HG03378 (cell line): ENCODE results near the gene BCL11B.

ENCODE experiments used
- ATAC-seq: cut with Tn5 transposase; IDR thresholded peaks from one replicate; pipeline ENCODE4 v1.9.1; 2021; ENCODE audit warnings: mild to moderate bottlenecking, moderate library complexity; ENCODE audit not compliant: unreplicated experiment

BCL11B gene

GRCh38 chr14:99287269-99287942, 15.4 kb upstream of the BCL11B start:
- ATAC-seq: peak; percentile 86

GRCh38 chr14:99286761-99287160, 14.8 kb upstream of the BCL11B start:
- peak; percentile 61 for ATAC-seq

- ATAC-seq: no peak
These were observed 12.4 kb upstream of the BCL11B start for GRCh38 chr14:99284254-99285004.

DNA sequence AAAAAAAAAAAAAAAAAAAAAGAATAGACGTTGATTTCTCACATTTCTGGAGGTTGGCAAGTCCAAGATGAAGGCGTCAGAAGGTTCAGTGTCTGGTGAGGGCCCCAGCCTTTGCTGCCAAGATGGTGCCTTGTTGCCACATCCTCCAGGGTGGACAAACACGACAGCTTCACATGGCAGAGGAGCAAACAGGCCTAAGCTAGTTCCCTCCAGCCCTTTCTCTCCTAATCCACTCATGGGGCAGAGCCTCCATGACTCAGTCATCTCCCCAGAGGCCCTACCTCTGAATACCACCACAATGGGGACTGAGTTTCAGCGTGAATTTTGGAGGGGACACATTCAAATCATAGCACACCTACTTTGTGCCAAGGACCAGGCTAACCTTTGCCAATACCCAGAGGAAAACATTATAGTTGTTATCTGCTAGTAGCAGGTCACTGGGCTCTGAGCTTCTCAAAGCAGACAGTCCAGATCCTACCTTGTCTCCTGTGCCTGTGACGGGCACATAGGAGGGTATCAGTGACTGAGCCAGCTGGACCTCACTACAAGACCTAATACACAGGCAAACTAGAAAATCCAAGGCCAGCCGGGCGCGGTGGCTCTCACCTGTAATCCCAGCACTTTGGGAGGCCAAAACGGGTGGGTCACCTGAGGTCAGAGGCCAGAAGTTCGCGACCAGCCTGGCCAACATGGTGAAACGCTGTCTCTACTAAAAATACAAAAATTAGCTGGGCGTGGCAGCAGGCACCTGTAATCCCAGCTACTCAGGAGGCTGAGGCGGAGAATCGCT, 10.5 kb upstream of the BCL11B start:
- ATAC-seq: no peak

GRCh38 chr14:99281396-99281795, 9.4 kb upstream of the BCL11B start:
- no peak for ATAC-seq

GRCh38 chr14:99280852-99281251, 8.9 kb upstream of the BCL11B start:
- ATAC-seq: no peak

DNA sequence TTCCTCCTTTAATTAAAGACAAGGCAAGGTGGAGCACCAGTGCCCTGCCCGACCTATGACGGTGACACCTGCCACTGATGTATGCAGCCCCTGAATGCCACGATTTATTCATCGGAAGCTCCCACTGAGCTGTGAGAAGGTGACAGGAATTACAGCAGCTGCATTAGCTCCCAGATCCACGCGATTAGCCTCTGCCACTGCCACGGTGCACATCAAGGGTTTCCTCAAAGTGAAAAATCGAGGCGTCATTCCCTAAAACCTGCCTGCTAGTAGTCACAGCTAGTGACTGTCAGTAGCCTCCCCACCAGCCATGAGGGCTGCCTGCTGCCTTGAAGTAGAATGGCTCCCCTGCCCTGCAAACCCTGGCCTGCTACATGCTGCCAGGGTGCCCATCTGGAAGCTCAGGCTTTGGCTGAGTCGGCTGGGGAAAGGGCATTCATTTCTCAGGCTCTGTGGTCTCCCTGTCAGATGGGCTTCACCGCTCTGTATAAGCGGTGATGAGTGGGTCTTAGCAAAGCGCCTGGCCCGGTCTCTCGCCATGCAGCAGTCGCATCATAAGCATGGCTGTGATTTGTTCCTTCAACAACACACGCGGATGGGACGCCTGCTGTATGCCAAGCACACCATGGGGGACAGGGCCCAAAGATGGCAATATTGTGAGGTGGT, 8.2 kb upstream of the BCL11B start:
- no peak for ATAC-seq

- no peak for ATAC-seq
These were observed 6.8 kb upstream of the BCL11B start for GRCh38 chr14:99278836-99279235.

DNA sequence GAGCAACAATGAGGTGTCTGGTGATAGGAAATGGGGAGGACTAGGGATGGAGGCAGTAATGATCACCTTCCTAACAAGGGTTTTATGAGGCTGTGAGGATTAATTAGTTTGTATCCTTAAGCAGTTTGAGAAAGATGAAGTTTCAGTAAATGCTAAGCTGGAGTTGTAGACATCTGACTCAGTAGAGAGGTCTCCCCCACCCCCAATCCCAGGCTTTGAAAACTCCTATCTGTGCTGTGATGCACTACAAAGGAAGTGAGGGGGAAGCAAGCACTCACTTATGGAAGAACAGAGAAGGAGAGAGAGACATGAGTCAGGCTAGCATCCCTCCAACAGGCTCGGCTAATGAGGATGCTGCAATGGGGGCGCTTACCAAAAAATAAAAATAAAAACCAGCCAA, 5.5 kb upstream of the BCL11B start:
- ATAC-seq: no peak

GRCh38 chr14:99276482-99276881, 4.5 kb upstream of the BCL11B start:
- ATAC-seq: no peak

DNA sequence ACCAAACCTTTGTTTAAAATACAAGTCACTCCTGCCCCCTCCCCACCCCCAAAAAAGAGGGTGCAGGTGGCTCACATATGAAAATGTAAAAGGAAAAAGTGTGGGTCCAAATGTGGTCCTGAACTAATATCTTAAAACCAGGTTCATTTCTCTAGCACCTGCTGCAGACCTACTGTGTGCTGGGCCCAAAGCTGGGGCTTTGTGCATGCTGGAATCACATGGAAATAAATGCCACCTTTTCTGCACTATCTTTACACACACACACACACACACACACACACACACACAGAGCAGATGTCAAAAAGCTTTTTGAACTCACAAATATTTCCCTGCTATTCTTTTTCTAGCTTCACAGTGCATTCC, 3.2 kb upstream of the BCL11B start:
- ATAC-seq: no peak

GRCh38 chr14:99274346-99275221, 2.6 kb upstream of the BCL11B start:
- ATAC-seq: no peak

- ATAC-seq: no peak
These were observed 1.9 kb upstream of the BCL11B start for GRCh38 chr14:99273766-99274345.

DNA sequence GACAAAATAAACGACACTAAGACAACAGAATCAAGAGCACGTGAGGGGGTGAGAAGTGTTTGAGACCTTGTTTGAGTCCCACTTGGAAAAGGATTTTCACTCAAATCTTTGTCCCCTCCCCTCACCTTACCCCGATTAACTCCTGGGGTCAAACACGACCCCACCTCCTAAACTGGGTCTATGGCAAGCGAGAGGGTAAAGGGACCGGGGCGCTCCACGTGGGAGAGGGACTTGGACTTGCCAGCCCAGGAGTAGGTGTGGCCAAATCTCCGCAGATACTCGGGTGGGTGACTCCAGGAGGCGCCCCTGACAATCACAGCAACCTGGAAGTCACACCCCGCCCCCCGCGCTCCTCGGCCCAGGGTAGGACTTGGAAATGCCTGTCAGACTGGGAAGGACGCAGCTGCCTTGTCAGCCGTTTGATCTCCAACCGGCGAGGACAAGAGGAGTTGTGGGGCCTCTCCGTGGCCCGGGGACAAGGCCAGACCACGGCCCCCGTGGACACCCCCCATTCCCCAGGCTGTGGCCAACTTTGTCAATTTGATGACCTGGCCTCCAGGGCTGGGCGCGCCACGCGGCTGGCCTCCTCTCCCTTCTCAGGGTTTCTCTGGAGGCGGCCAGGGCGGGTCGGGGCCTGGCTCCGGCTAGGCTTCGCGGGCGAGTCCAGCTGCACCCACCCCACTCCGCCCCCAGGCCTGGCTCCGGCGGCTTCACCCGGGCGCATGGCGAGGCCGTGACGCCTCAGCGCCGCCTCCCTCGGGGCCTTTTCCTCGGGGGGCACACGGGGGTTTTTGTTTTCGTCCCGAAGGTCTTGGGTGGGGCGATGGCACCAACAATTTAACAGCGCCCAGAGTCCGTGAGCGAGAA, 1.1 kb upstream of the BCL11B start:
- ATAC-seq: no peak

GRCh38 chr14:99272632-99272898, 568 bp upstream of the BCL11B start:
- ATAC-seq: no peak

DNA sequence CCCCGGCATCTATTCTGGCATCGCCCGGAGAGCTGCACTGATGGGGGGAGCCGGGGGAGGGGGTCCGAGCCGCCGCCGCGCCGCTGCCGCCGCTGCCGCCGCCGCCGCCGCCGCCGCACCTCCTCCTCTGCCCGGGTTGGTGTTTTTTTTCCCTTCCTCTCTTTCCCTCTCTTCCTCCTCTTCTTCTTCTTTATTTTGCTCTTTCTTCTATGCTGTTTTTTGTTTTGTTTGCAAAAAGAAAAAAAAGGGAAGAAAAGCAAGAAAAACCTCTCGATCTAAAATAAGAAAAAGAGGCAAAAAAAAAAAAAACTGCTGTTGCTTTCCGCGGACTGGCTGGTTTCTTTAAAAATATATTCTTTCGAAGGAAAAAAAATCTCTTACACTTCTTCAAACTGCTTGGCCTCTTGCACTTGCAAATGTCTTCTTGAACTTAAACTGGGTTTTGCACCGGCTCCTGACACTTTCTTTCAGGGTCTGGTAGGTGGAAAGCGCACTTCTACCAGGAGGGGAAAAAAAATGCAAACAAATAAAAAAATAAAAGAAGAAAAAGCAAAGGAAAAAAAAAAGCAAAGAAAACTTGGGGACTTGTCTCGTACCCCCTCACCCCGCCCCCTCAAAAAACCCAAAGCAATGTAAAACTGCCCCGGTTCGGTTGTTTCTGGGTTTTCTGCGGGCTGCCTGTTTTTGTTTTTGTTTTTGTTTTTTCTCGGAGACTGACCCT, 616 bp downstream of the BCL11B start:
- ATAC-seq: no peak

- ATAC-seq: no peak
These were observed 1.4 kb downstream of the BCL11B start for GRCh38 chr14:99270458-99271220.
